H1 (cell line): Measurements from ENCODE around the gene DENND1A. TPM values are rescaled to one million over a fixed set of nuclear protein-coding genes. Genes with fewer than 3 reads are reported as not detected.
"Not testable (repeated sequence)": the region's sequence is repeated elsewhere in the genome, so short reads cannot be mapped to it uniquely, and the experiment has no call there.

Experiments used
- CTCF ChIA-PET: fragments of 300-600 bp; sonication (Branson Sonifier 250); formaldehyde crosslinking; loops from one replicate; lab custom pipeline; 2021; ENCODE audit not compliant: partially characterized antibody; lab: Charles Lee
- POLR2A ChIA-PET: fragments of 300-600 bp; sonication (Branson Sonifier 250); formaldehyde crosslinking; loops from one replicate; lab custom pipeline; 2021; ENCODE audit warnings: inconsistent platforms; ENCODE audit not compliant: partially characterized antibody; lab: Charles Lee
- DNase-seq, 2 experiments: peaks; one replicate each; pipeline versions ENCODE4 v3.0.0 to v3.0.0-alpha.2; 2010 to 2022; ENCODE audit warnings: low spot score in 2 of 2, low read depth in 1 of 2, mixed read lengths in 1 of 2
- FAIRE-seq: peaks from 2 replicates; lab custom pipeline; 2011; peaks lifted over from hg19 to GRCh38; lab: Jason Lieb, UNC
- H2AFZ ChIP-seq: 2 replicates; pipeline ENCODE4 v1.8.1; 2012; ENCODE audit warnings: low read length, inconsistent platforms
- H2AK5ac ChIP-seq: 2 replicates; pipeline ENCODE4 v1.6.1; 2013; ENCODE audit warnings: low read depth, low read length
- H2BK120ac ChIP-seq: replicated peaks from 2 replicates; pipeline ENCODE3; 2013; ENCODE audit warnings: low read depth, low read length, inconsistent platforms
- H2BK12ac ChIP-seq: 2 replicates; pipeline ENCODE4 v1.6.1; 2013; ENCODE audit warnings: low read depth, low read length
- H2BK15ac ChIP-seq: 2 replicates; pipeline ENCODE4 v1.6.1; 2013; ENCODE audit warnings: low read length
- H2BK20ac ChIP-seq: 2 replicates; pipeline ENCODE4 v1.6.1; 2013; ENCODE audit warnings: low read length
- H2BK5ac ChIP-seq: 2 replicates; pipeline ENCODE4 v1.6.1; 2013; ENCODE audit warnings: low read depth, low read length
- H3K14ac ChIP-seq: 2 replicates; pipeline ENCODE4 v1.6.1; 2013; ENCODE audit warnings: inconsistent platforms; ENCODE audit not compliant: insufficient read length
- H3K18ac ChIP-seq: 2 replicates; pipeline ENCODE4 v1.6.1; 2013; ENCODE audit warnings: low read length; ENCODE audit errors: extremely low read depth
- H3K23ac ChIP-seq: 2 replicates; pipeline ENCODE4 v1.6.1; 2013; ENCODE audit warnings: inconsistent platforms; ENCODE audit not compliant: insufficient read length
- H3K23me2 ChIP-seq: 2 replicates; pipeline ENCODE4 v1.6.1; 2013; ENCODE audit warnings: low read depth, low read length
- H3K27ac ChIP-seq: 2 replicates; pipeline ENCODE4 v1.6.1; 2011; ENCODE audit warnings: low read depth, low read length, inconsistent platforms
- H3K27me3 ChIP-seq, 4 experiments: replicated peaks in 1 of 4; 1 replicate in 1 of 4; 2 replicates in 3 of 4; pipeline versions ENCODE4 v1.6.1 to v1.8.1; 2011 to 2013; ENCODE audit warnings: low read length in 3 of 4, mild to moderate bottlenecking in 3 of 4, inconsistent platforms in 2 of 4, mixed read lengths in 2 of 4, moderate library complexity in 1 of 4; ENCODE audit not compliant: control insufficient read depth in 3 of 4, insufficient read depth in 3 of 4; ENCODE audit errors: extremely low read depth in 1 of 4
- H3K36me3 ChIP-seq, 4 experiments: 2 replicates each; pipeline versions ENCODE4 v1.6.1 to v1.8.1; 2011 to 2013; ENCODE audit warnings: mild to moderate bottlenecking in 4 of 4, low read length in 3 of 4, moderate library complexity in 2 of 4, control low read depth in 1 of 4, inconsistent platforms in 1 of 4; ENCODE audit not compliant: insufficient read depth in 4 of 4, control insufficient read depth in 2 of 4
- H3K4ac ChIP-seq: replicated peaks from 2 replicates; pipeline ENCODE3; 2013; ENCODE audit warnings: low read length, low read depth, mixed read lengths, inconsistent platforms; ENCODE audit not compliant: insufficient read length
- H3K4me1 ChIP-seq, 4 experiments: replicated peaks in 1 of 4; 1 replicate in 1 of 4; 2 replicates in 3 of 4; pipeline versions ENCODE4 v1.6.1 to v1.8.1; 2011 to 2013; ENCODE audit warnings: low read length in 3 of 4, inconsistent platforms in 2 of 4, mixed read lengths in 1 of 4; ENCODE audit not compliant: insufficient read depth in 4 of 4, control insufficient read depth in 3 of 4
- H3K4me2 ChIP-seq, 2 experiments: 2 replicates each; pipeline versions ENCODE4 v1.6.1 to v1.8.1; 2011 to 2013; ENCODE audit warnings: low read depth in 2 of 2, low read length in 2 of 2, control low read depth in 1 of 2, inconsistent platforms in 1 of 2, mild to moderate bottlenecking in 1 of 2; ENCODE audit not compliant: insufficient read depth in 1 of 2
- H3K4me3 ChIP-seq, 4 experiments: fragments of 200-600, 300-600 bp in 1 of 4; sonication (generic), shearing (Covaris generic), sonication (Bioruptor Twin) in 1 of 4; 2 replicates each; pipeline versions ENCODE4 v1.5.1 to v1.8.1; 2011 to 2016; ENCODE audit warnings: low read length in 4 of 4, low read depth in 3 of 4, control low read depth in 2 of 4, inconsistent platforms in 2 of 4, mild to moderate bottlenecking in 2 of 4, mixed read lengths in 1 of 4, moderate library complexity in 1 of 4; ENCODE audit not compliant: insufficient read depth in 2 of 4; ENCODE audit errors: extremely low read depth in 1 of 4
- H3K56ac ChIP-seq: replicated peaks from 2 replicates; pipeline ENCODE3; 2013; ENCODE audit warnings: low read depth, mild to moderate bottlenecking, mixed read lengths, low read length, inconsistent platforms; ENCODE audit not compliant: insufficient read length
- H3K79me1 ChIP-seq: 2 replicates; pipeline ENCODE4 v1.6.1; 2013; ENCODE audit warnings: low read depth, low read length, control low read depth
- H3K79me2 ChIP-seq, 2 experiments: 2 replicates each; pipeline versions ENCODE4 v1.6.1 to v1.8.1; 2012 to 2013; ENCODE audit warnings: low read length in 2 of 2, mild to moderate bottlenecking in 2 of 2, inconsistent platforms in 1 of 2; ENCODE audit not compliant: insufficient read depth in 2 of 2, control insufficient read depth in 1 of 2
- H3K9ac ChIP-seq, 4 experiments: replicated peaks in 1 of 4; 1 replicate in 1 of 4; 2 replicates in 3 of 4; pipeline versions ENCODE4 v1.6.1 to v1.8.1; 2011 to 2013; ENCODE audit warnings: low read depth in 3 of 4, low read length in 3 of 4, control low read depth in 2 of 4, mild to moderate bottlenecking in 2 of 4, moderate library complexity in 2 of 4, inconsistent platforms in 1 of 4; ENCODE audit errors: extremely low read depth in 1 of 4
- H3K9me3 ChIP-seq, 2 experiments: 2 replicates each; pipeline versions ENCODE4 v1.6.1 to v1.8.1; 2012 to 2013; ENCODE audit warnings: mild to moderate bottlenecking in 2 of 2, moderate library complexity in 2 of 2, control low read depth in 1 of 2, inconsistent platforms in 1 of 2, low read depth in 1 of 2, low read length in 1 of 2, mixed read lengths in 1 of 2; ENCODE audit not compliant: insufficient read depth in 2 of 2
- H4K20me1 ChIP-seq, 2 experiments: replicated peaks in 1 of 2; 2 replicates each; pipeline versions ENCODE3 to v1.8.1; 2011 to 2013; ENCODE audit warnings: inconsistent platforms in 2 of 2, low read length in 2 of 2, mild to moderate bottlenecking in 1 of 2; ENCODE audit not compliant: insufficient read depth in 2 of 2, control insufficient read depth in 1 of 2
- H4K5ac ChIP-seq: 2 replicates; pipeline ENCODE4 v1.6.1; 2013; ENCODE audit warnings: low read length, low read depth, mixed read lengths, inconsistent platforms; ENCODE audit not compliant: insufficient read length
- H4K8ac ChIP-seq: 2 replicates; pipeline ENCODE4 v1.8.0; 2013; ENCODE audit warnings: mild to moderate bottlenecking, moderate library complexity, low read length, inconsistent platforms; ENCODE audit not compliant: insufficient read depth; ENCODE audit errors: extremely low read depth
- H4K91ac ChIP-seq: replicated peaks from 2 replicates; pipeline ENCODE3; 2013; ENCODE audit warnings: low read length, mixed read lengths, inconsistent platforms; ENCODE audit not compliant: insufficient read length
- whole genome bisulfite sequencing, 2 experiments: shearing (Covaris generic) in 1 of 2; methylation state at CpG; one replicate each; pipeline versions ENCODE4 v1.1.6 to v1.1.7; 2013 to 2015; ENCODE audit warnings: low lambda C conversion rate in 2 of 2, mixed read lengths in 2 of 2, inconsistent platforms in 1 of 2, low coverage in 1 of 2, missing lambda C conversion rate in 1 of 2; ENCODE audit not compliant: insufficient replicate concordance in 2 of 2, insufficient coverage in 1 of 2, insufficient read length in 1 of 2; ENCODE audit errors: extremely low coverage in 1 of 2, missing lambda C conversion rate in 1 of 2; 5-methylcytosine and 5-hydroxymethylcytosine counted together
- polyA plus RNA-seq, 7 experiments: library from polyadenylated mRNA; depleted of rRNA in 3 of 7; stranded (reverse) in 5 of 7; unstranded in 2 of 7; fragments of >200 nt in 5 of 7; fragments of 200-250 nt in 2 of 7; gene quantifications; 1 replicate in 5 of 7; 2 replicates in 1 of 7; 4 replicates in 1 of 7; pipeline versions ENCODE4 v1.2.1 to v1.2.3, GENCODE V29; 2011 to 2013; ENCODE audit warnings: missing spikeins in 2 of 7, mixed read lengths in 2 of 7
- total RNA-seq: library from RNA; stranded (reverse); fragmentation: NEBNext Ultra II Directional; extraction: Animal tissue kit (Norgen Biotek cat#: 25700); gene quantifications from 2 replicates; pipeline ENCODE4 v1.2.1, GENCODE V29; 2021

DENND1A gene
- total and polyA plus RNA-seq, 2 of the 8 experiments (the other 6 are each of a cell fraction or from before 2014, with no cell fraction given), result 24.1 to 26.4 TPM

DNA sequence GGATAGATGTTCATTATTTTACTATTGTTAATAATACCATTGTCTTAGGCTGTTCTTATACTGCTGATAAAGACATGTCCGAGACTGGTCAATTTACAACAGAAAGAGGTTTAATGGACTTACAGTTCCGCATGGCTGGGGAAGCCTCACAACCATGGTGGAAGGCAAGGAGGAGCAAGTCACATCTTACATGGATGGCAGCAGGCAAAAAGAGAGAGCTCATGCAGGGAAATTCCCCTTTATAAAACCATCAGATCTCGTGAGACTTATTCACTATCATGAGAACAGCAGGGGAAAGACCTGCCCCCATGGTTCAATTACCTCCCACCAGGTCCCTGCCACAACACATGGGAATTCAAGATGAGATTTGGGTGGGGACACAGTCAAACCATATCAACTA, 6.6 kb upstream of the DENND1A start:
- H3K14ac ChIP-seq, H3K56ac ChIP-seq, H4K5ac ChIP-seq, POLR2A ChIA-PET, H3K4me1 ChIP-seq, H2AFZ ChIP-seq, H3K23me2 ChIP-seq, H3K4me2 ChIP-seq, H3K27ac ChIP-seq, H2BK20ac ChIP-seq, FAIRE-seq, H3K36me3 ChIP-seq, H4K8ac ChIP-seq, H3K9me3 ChIP-seq, CTCF ChIA-PET, H3K4me3 ChIP-seq, H2BK15ac ChIP-seq, H4K20me1 ChIP-seq, H3K9ac ChIP-seq, DNase-seq, H2BK120ac ChIP-seq, H2BK5ac ChIP-seq, H4K91ac ChIP-seq, H3K79me2 ChIP-seq, H3K4ac ChIP-seq, H3K27me3 ChIP-seq, H3K23ac ChIP-seq, H3K79me1 ChIP-seq, H2AK5ac ChIP-seq, H2BK12ac ChIP-seq, H3K18ac ChIP-seq: not testable (repeated sequence)
- 94% methylated on average over 3 of the region's 3 CpGs; no CpG with 5 or more reads in 1 of the 2 experiments for WGBS, 2 experiments
